ENCODE measurements around the gene ERMP1.

Gene ERMP1

GRCh38 chr9:5796298-5796697, 36.6 kb downstream of the ERMP1 start:
- no peak for TF ChIP-seq CTCF (IDR thresholded peaks at IDR 0.05; ENCODE audit: low read length, missing control alignments)
- DNase-seq (ENCODE audit: low read depth), result no peak
- H3K4me3 ChIP-seq (replicated peaks; ENCODE audit: low read depth, low read length), result no peak overlapping the region

GRCh38 chr9:5793812-5794211, 39.1 kb downstream of the ERMP1 start:
- no peak for TF ChIP-seq CTCF (IDR thresholded peaks at IDR 0.05; ENCODE audit: low read length, missing control alignments)
- H3K4me3 ChIP-seq (replicated peaks; ENCODE audit: low read depth, low read length), result no peak overlapping the region
- DNase-seq (ENCODE audit: low read depth), result no peak

- H3K4me3 ChIP-seq (replicated peaks; ENCODE audit: low read depth, low read length), result no peak overlapping the region
- no peak for TF ChIP-seq CTCF (IDR thresholded peaks at IDR 0.05; ENCODE audit: low read length, missing control alignments)
- no peak for DNase-seq (ENCODE audit: low read depth)
These were observed 41.0 kb downstream of the ERMP1 start for GRCh38 chr9:5791870-5792269.

DNA sequence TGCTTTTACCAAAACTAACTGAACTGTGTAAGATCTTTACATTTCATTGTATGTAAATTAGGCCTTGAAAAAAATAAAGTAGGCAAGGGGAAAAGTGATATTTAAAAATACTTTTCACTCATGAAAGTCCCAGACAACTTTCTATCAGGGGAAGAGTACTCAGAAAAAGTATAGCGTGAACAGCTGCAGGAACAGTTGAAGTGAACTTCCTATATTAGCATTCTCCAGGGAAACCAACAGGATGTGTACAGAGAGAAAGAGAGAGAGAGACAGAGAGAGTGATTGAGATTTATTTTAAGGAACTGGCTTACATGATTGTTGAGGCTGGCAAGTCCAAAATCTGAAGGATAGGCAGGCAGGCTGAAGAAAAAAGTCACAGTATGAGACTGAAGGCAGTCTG, 42.0 kb downstream of the ERMP1 start:
- DNase-seq (ENCODE audit: low read depth), result no peak
- no peak for TF ChIP-seq CTCF (IDR thresholded peaks at IDR 0.05; ENCODE audit: low read length, missing control alignments)

DNA sequence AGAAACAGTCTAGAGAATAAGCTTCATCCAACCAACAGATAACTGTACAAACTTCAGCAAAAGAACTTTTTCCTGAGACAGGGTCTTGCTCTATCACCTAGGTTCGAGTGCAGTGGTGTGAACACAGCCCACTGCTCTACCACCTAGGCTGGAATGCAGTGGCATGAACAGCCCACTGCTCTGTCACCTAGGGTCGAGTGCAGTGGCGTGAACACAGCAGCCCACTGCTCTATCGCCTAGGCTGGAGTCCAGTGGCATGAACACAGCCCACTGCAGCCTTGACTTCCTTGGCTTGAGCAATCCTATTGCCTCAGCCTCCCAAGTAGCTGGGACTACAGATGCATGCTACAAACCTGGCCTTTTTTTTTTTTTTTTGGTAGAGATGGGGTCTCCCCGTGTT, 43.4 kb downstream of the ERMP1 start:
- no peak overlapping the region for H3K4me3 ChIP-seq (replicated peaks; ENCODE audit: low read depth, low read length)
- no peak for TF ChIP-seq CTCF (IDR thresholded peaks at IDR 0.05; ENCODE audit: low read length, missing control alignments)
- no peak for DNase-seq (ENCODE audit: low read depth)

More for the DNA sequence above, 42.0 kb downstream of the ERMP1 start:
- H3K4me3 ChIP-seq (replicated peaks; ENCODE audit: low read depth, low read length), result no peak overlapping the region

DNA sequence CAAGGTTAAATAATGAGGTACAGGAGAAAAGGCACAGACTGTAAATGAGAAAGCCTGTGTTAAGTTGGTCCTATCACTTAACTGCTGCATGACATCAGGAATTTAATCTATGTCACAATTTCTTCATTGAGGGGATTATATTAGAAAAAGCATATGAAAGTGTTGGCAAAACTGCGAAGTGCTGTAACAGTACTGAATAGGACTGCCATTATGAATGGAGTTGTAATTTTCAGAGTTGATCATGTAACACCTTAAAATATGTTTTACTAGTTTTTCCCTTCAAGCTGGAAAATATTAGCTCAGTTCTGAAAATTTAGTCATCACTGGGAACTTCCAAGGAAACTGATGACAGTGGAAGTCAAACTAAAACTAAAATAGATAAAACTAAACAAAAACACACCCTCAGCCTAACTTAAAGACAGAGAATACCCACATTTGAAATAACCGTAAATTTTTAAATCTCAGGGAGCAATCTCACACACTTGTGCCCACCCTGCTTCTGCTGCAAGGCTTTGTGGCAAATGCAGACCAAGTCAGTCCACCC, 45.1 kb downstream of the ERMP1 start:
- no peak for TF ChIP-seq CTCF (IDR thresholded peaks at IDR 0.05; ENCODE audit: low read length, missing control alignments)

GRCh38 chr9:5787220-5787619, 45.7 kb downstream of the ERMP1 start:
- no peak for DNase-seq (ENCODE audit: low read depth)
- no peak for TF ChIP-seq CTCF (IDR thresholded peaks at IDR 0.05; ENCODE audit: low read length, missing control alignments)
- H3K4me3 ChIP-seq (replicated peaks; ENCODE audit: low read depth, low read length), result no peak overlapping the region

More for the DNA sequence above, 45.1 kb downstream of the ERMP1 start:
- DNase-seq (ENCODE audit: low read depth), result no peak
- H3K4me3 ChIP-seq (replicated peaks; ENCODE audit: low read depth, low read length), result no peak overlapping the region

All from fibroblast of pulmonary artery (primary cell).